ENCODE measurements around the gene NCR3LG1.

Gene NCR3LG1

GRCh38 chr11:17350455-17351171 is 987 bp upstream of the NCR3LG1 start:
- peaks cover 13% of the 10 kb centered on the region for H3K4me1 ChIP-seq (ENCODE audit: insufficient read depth, low read length)
- no peak overlapping the region for H3K9ac ChIP-seq (ENCODE audit: low read length)
- H3K4me3 ChIP-seq (ENCODE audit: low read depth in 1 of 2, low read length in 2 of 2), result no peak overlapping the region
- H3K27me3 ChIP-seq (ENCODE audit: control insufficient read depth in 1 of 2, insufficient read depth in 2 of 2, low read length in 2 of 2), result no peaks in the 10 kb centered on the region
- H3K9me3 ChIP-seq (ENCODE audit: low read length), result no peaks in the 10 kb centered on the region
- no peak overlapping the region for H3K27ac ChIP-seq (ENCODE audit: low read depth, low read length)
- no peaks in the 10 kb centered on the region for H3K36me3 ChIP-seq (ENCODE audit: insufficient read depth, low read length)

- no peak overlapping the region for H3K9ac ChIP-seq (ENCODE audit: low read length)
- no peaks in the 10 kb centered on the region for H3K27me3 ChIP-seq (ENCODE audit: control insufficient read depth in 1 of 2, insufficient read depth in 2 of 2, low read length in 2 of 2)
- peaks cover 13% of the 10 kb centered on the region for H3K4me1 ChIP-seq (ENCODE audit: insufficient read depth, low read length)
- no peaks in the 10 kb centered on the region for H3K9me3 ChIP-seq (ENCODE audit: low read length)
- H3K27ac ChIP-seq (ENCODE audit: low read depth, low read length), result peak overlapping the region; percentile 41
- peak overlapping the region; percentile 57 to 78 for H3K4me3 ChIP-seq (ENCODE audit: low read depth in 1 of 2, low read length in 2 of 2)
- H3K36me3 ChIP-seq (ENCODE audit: insufficient read depth, low read length), result no peaks in the 10 kb centered on the region
Observed at GRCh38 chr11:17351172-17351509, 459 bp upstream of the NCR3LG1 start.

- H3K27ac ChIP-seq (ENCODE audit: low read depth, low read length), result peak overlapping the region; percentile 70
- no peaks in the 10 kb centered on the region for H3K9me3 ChIP-seq (ENCODE audit: low read length)
- H3K4me1 ChIP-seq (ENCODE audit: insufficient read depth, low read length), result peaks cover 13% of the 10 kb centered on the region
- H3K4me3 ChIP-seq (ENCODE audit: low read depth in 1 of 2, low read length in 2 of 2), result peak overlapping the region; percentile 57 to 66
- H3K9ac ChIP-seq (ENCODE audit: low read length), result peak overlapping the region; percentile 19
- no peaks in the 10 kb centered on the region for H3K36me3 ChIP-seq (ENCODE audit: insufficient read depth, low read length)
- H3K27me3 ChIP-seq (ENCODE audit: control insufficient read depth in 1 of 2, insufficient read depth in 2 of 2, low read length in 2 of 2), result no peaks in the 10 kb centered on the region
Observed at GRCh38 chr11:17352950-17353820, 1.6 kb downstream of the NCR3LG1 start.

GRCh38 chr11:17353821-17354600 is 2.4 kb downstream of the NCR3LG1 start:
- Histone ChIP-seq H3K36me3 (ENCODE audit: insufficient read depth, low read length) (no peaks in the 10 kb centered on the region), H3K4me3 (ENCODE audit: low read depth in 1 of 2, low read length in 2 of 2) (peak overlapping the region; percentile 57 to 66), H3K9ac (ENCODE audit: low read length) (no peak overlapping the region), H3K27me3 (ENCODE audit: control insufficient read depth in 1 of 2, insufficient read depth in 2 of 2, low read length in 2 of 2) (no peaks in the 10 kb centered on the region), H3K4me1 (ENCODE audit: insufficient read depth, low read length) (peaks cover 13% of the 10 kb centered on the region), H3K9me3 (ENCODE audit: low read length) (no peaks in the 10 kb centered on the region), H3K27ac (ENCODE audit: low read depth, low read length) (peak overlapping the region; percentile 70)

GRCh38 chr11:17354601-17354991 is 3.0 kb downstream of the NCR3LG1 start:
- no peak overlapping the region for H3K27ac ChIP-seq (ENCODE audit: low read depth, low read length)
- H3K4me3 ChIP-seq (ENCODE audit: low read depth in 1 of 2, low read length in 2 of 2), result no peak overlapping the region
- no peaks in the 10 kb centered on the region for H3K9me3 ChIP-seq (ENCODE audit: low read length)
- no peaks in the 10 kb centered on the region for H3K27me3 ChIP-seq (ENCODE audit: control insufficient read depth in 1 of 2, insufficient read depth in 2 of 2, low read length in 2 of 2)
- H3K36me3 ChIP-seq (ENCODE audit: insufficient read depth, low read length), result no peaks in the 10 kb centered on the region
- no peak overlapping the region for H3K9ac ChIP-seq (ENCODE audit: low read length)
- H3K4me1 ChIP-seq (ENCODE audit: insufficient read depth, low read length), result peaks cover 13% of the 10 kb centered on the region

- Histone ChIP-seq H3K4me3 (ENCODE audit: low read depth in 1 of 2, low read length in 2 of 2) (no peak overlapping the region), H3K4me1 (ENCODE audit: insufficient read depth, low read length) (no peaks in the 10 kb centered on the region), H3K9me3 (ENCODE audit: low read length) (peaks cover 12% of the 10 kb centered on the region), H3K27me3 (ENCODE audit: control insufficient read depth in 1 of 2, insufficient read depth in 2 of 2, low read length in 2 of 2) (no peaks in the 10 kb centered on the region), H3K27ac (ENCODE audit: low read depth, low read length) (no peak overlapping the region), H3K36me3 (ENCODE audit: insufficient read depth, low read length) (peaks cover 22% of the 10 kb centered on the region), H3K9ac (ENCODE audit: low read length) (no peak overlapping the region)
Observed at GRCh38 chr11:17366495-17366894, 14.9 kb downstream of the NCR3LG1 start.

GRCh38 chr11:17368551-17368950 is 17.0 kb downstream of the NCR3LG1 start:
- no peak overlapping the region for H3K9ac ChIP-seq (ENCODE audit: low read length)
- H3K9me3 ChIP-seq (ENCODE audit: low read length), result peaks cover 32% of the 10 kb centered on the region
- H3K36me3 ChIP-seq (ENCODE audit: insufficient read depth, low read length), result peaks cover 29% of the 10 kb centered on the region
- H3K4me3 ChIP-seq (ENCODE audit: low read depth in 1 of 2, low read length in 2 of 2), result no peak overlapping the region
- no peaks in the 10 kb centered on the region for H3K4me1 ChIP-seq (ENCODE audit: insufficient read depth, low read length)
- H3K27me3 ChIP-seq (ENCODE audit: control insufficient read depth in 1 of 2, insufficient read depth in 2 of 2, low read length in 2 of 2), result no peaks in the 10 kb centered on the region
- H3K27ac ChIP-seq (ENCODE audit: low read depth, low read length), result no peak overlapping the region

- no peak overlapping the region for H3K4me3 ChIP-seq (ENCODE audit: low read depth in 1 of 2, low read length in 2 of 2)
- H3K27me3 ChIP-seq (ENCODE audit: control insufficient read depth in 1 of 2, insufficient read depth in 2 of 2, low read length in 2 of 2), result no peaks in the 10 kb centered on the region
- peaks cover 29% of the 10 kb centered on the region for H3K36me3 ChIP-seq (ENCODE audit: insufficient read depth, low read length)
- H3K27ac ChIP-seq (ENCODE audit: low read depth, low read length), result no peak overlapping the region
- no peaks in the 10 kb centered on the region for H3K4me1 ChIP-seq (ENCODE audit: insufficient read depth, low read length)
- H3K9ac ChIP-seq (ENCODE audit: low read length), result no peak overlapping the region
- H3K9me3 ChIP-seq (ENCODE audit: low read length), result peaks cover 32% of the 10 kb centered on the region
Observed at GRCh38 chr11:17369094-17369493, 17.5 kb downstream of the NCR3LG1 start.

- Histone ChIP-seq H3K9ac (ENCODE audit: low read length) (no peak overlapping the region), H3K36me3 (ENCODE audit: insufficient read depth, low read length) (peaks cover 29% of the 10 kb centered on the region), H3K4me3 (ENCODE audit: low read depth in 1 of 2, low read length in 2 of 2) (no peak overlapping the region), H3K27ac (ENCODE audit: low read depth, low read length) (no peak overlapping the region), H3K27me3 (ENCODE audit: control insufficient read depth in 1 of 2, insufficient read depth in 2 of 2, low read length in 2 of 2) (no peaks in the 10 kb centered on the region), H3K9me3 (ENCODE audit: low read length) (peaks cover 32% of the 10 kb centered on the region), H3K4me1 (ENCODE audit: insufficient read depth, low read length) (no peaks in the 10 kb centered on the region)
Observed at GRCh38 chr11:17369684-17370243, 18.2 kb downstream of the NCR3LG1 start.

- no peaks in the 10 kb centered on the region for H3K27me3 ChIP-seq (ENCODE audit: control insufficient read depth in 1 of 2, insufficient read depth in 2 of 2, low read length in 2 of 2)
- no peak overlapping the region for H3K27ac ChIP-seq (ENCODE audit: low read depth, low read length)
- peaks cover 32% of the 10 kb centered on the region for H3K9me3 ChIP-seq (ENCODE audit: low read length)
- H3K4me1 ChIP-seq (ENCODE audit: insufficient read depth, low read length), result no peaks in the 10 kb centered on the region
- peaks cover 29% of the 10 kb centered on the region for H3K36me3 ChIP-seq (ENCODE audit: insufficient read depth, low read length)
- H3K4me3 ChIP-seq (ENCODE audit: low read depth in 1 of 2, low read length in 2 of 2), result no peak overlapping the region
- no peak overlapping the region for H3K9ac ChIP-seq (ENCODE audit: low read length)
Observed at GRCh38 chr11:17371614-17372013, 20.0 kb downstream of the NCR3LG1 start.

- Histone ChIP-seq H3K4me3 (ENCODE audit: low read depth in 1 of 2, low read length in 2 of 2) (no peak overlapping the region), H3K4me1 (ENCODE audit: insufficient read depth, low read length) (no peaks in the 10 kb centered on the region), H3K9ac (ENCODE audit: low read length) (no peak overlapping the region), H3K27ac (ENCODE audit: low read depth, low read length) (no peak overlapping the region), H3K27me3 (ENCODE audit: control insufficient read depth in 1 of 2, insufficient read depth in 2 of 2, low read length in 2 of 2) (no peaks in the 10 kb centered on the region), H3K9me3 (ENCODE audit: low read length) (peaks cover 23% of the 10 kb centered on the region), H3K36me3 (ENCODE audit: insufficient read depth, low read length) (peaks cover 7% of the 10 kb centered on the region)
Observed at GRCh38 chr11:17375547-17375946, 23.9 kb downstream of the NCR3LG1 start.

All from muscle layer of colon (tissue), 2 donors.